Gastrocnemius medialis (tissue), 4 donors: ENCODE data around the gene CDKL4. TPM values are rescaled to one million over a fixed set of nuclear protein-coding genes. Genes with fewer than 3 reads are reported as not detected.
"Not testable (repeated sequence)": the region's sequence is repeated elsewhere in the genome, so short reads cannot be mapped to it uniquely, and the experiment has no call there.

ENCODE experiments used
- ATAC-seq, 2 donors: fragments of 150-250 bp; one replicate each; pipeline ENCODE4 v1.9.1; 2016
- DNase-seq, 2 donors: peaks; one replicate each; pipeline ENCODE4 v3.0.0-alpha.2; 2019
- H3K27ac ChIP-seq, 4 donors: fragments of 200-600 bp; sonication (generic); 1 replicate in 1 of 4; 2 replicates in 3 of 4; pipeline ENCODE4 v1.5.1; 2016 to 2018; ENCODE audit warnings: mild to moderate bottlenecking in 2 of 4, moderate library complexity in 1 of 4
- H3K27me3 ChIP-seq, 3 donors: fragments of 200-600 bp; sonication (generic) in 2 of 3; 1 replicate in 1 of 3; 2 replicates in 2 of 3; pipeline versions ENCODE4 v1.5.1 to v1.6.0; 2016 to 2019; ENCODE audit warnings: mild to moderate bottlenecking in 1 of 3, moderate library complexity in 1 of 3
- H3K36me3 ChIP-seq, 2 donors: fragments of 200-600 bp; sonication (generic) in 1 of 2; one replicate each; pipeline ENCODE4 v1.5.1; 2017 to 2018
- H3K4me1 ChIP-seq, 2 donors: fragments of 200-600 bp; sonication (generic) in 1 of 2; one replicate each; pipeline ENCODE4 v1.5.1; 2016 to 2017; ENCODE audit warnings: mild to moderate bottlenecking in 2 of 2
- H3K4me3 ChIP-seq, 4 donors: fragments of 200-600 bp; sonication (generic) in 3 of 4; 1 replicate in 1 of 4; 2 replicates in 3 of 4; pipeline ENCODE4 v1.5.1; 2016 to 2019; ENCODE audit warnings: mild to moderate bottlenecking in 2 of 4
- H3K9me3 ChIP-seq, 3 donors: fragments of 200-600 bp; sonication (generic) in 2 of 3; 1 replicate in 1 of 3; 2 replicates in 2 of 3; pipeline ENCODE4 v1.5.1; 2016 to 2019
- POLR2A ChIP-seq, 2 donors: fragments of 450-650 bp; IDR thresholded peaks; one replicate each; pipeline ENCODE4 v1.6.1; 2017; ENCODE audit warnings: antibody characterized with exemption in 2 of 2, mild to moderate bottlenecking in 2 of 2, moderate library complexity in 2 of 2
- in situ Hi-C, 4 donors: fragments of 200-750 bp; cut with MboI; loops; one replicate each; pipeline versions ENCODE4 v1.15.0 to v1.8.0; 2017; ENCODE audit warnings: low sequenced_read_pairs in 4 of 4
- intact Hi-C: fragments of 100-400 bp; cut with DNase I; formaldehyde crosslinking; loops from one replicate; pipeline ENCODE4 v1.15.1; 2023; ENCODE audit warnings: low total_unique reads
- total RNA-seq, 4 donors: library from RNA; depleted of rRNA; stranded (reverse); fragments of >200 nt; gene quantifications; one replicate each; pipeline versions ENCODE4 v1.1.0 to v1.2.3, GENCODE V29; 2016
- TF ChIP-seq, protein P1 (sequence below), 5 experiments: fragments of 450-650 bp in 3 of 5; fragments of 200-600 bp in 2 of 5; sonication (generic) in 2 of 5; IDR thresholded peaks in 4 of 5; conservative IDR thresholded peaks in 1 of 5; 1 replicate in 4 of 5; 2 replicates in 1 of 5; pipeline ENCODE4 v1.5.1; 2016 to 2019; ENCODE audit warnings: antibody characterized with exemption in 5 of 5, mild to moderate bottlenecking in 3 of 5, moderate library complexity in 3 of 5

Gene CDKL4
- total RNA-seq, 4 donors from 2014 or later: 0.36 to 1.1 TPM; not detected in 2

- DNase-seq (no peak), ATAC-seq (no peak)
- TF ChIP-seq POLR2A (IDR thresholded peaks at IDR 0.05): no peak
- TF ChIP-seq, protein P1, sequence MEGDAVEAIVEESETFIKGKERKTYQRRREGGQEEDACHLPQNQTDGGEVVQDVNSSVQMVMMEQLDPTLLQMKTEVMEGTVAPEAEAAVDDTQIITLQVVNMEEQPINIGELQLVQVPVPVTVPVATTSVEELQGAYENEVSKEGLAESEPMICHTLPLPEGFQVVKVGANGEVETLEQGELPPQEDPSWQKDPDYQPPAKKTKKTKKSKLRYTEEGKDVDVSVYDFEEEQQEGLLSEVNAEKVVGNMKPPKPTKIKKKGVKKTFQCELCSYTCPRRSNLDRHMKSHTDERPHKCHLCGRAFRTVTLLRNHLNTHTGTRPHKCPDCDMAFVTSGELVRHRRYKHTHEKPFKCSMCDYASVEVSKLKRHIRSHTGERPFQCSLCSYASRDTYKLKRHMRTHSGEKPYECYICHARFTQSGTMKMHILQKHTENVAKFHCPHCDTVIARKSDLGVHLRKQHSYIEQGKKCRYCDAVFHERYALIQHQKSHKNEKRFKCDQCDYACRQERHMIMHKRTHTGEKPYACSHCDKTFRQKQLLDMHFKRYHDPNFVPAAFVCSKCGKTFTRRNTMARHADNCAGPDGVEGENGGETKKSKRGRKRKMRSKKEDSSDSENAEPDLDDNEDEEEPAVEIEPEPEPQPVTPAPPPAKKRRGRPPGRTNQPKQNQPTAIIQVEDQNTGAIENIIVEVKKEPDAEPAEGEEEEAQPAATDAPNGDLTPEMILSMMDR (IDR thresholded peaks at IDR 0.05 in 4 of 5, conservative IDR thresholded peaks at IDR 0.05 in 1 of 5): no peak
- H3K27me3 ChIP-seq: no peaks in the 10 kb centered on the region
- no peaks in the 10 kb centered on the region for H3K4me1 ChIP-seq
- no peaks in the 10 kb centered on the region for H3K36me3 ChIP-seq
- no peaks in the 10 kb centered on the region for H3K9me3 ChIP-seq
- no peak overlapping the region for H3K4me3 ChIP-seq
- in situ Hi-C loops (no loop called here), intact Hi-C loops (no loop called here)
- H3K27ac ChIP-seq: no peak overlapping the region
Measured at GRCh38 chr2:39202639-39203369, 41.0 kb downstream of the CDKL4 start.

GRCh38 chr2:39197003-39197402, 46.8 kb downstream of the CDKL4 start:
- H3K9me3 ChIP-seq, H3K4me1 ChIP-seq, ATAC-seq, in situ Hi-C loops, H3K36me3 ChIP-seq, intact Hi-C loops, H3K4me3 ChIP-seq, H3K27me3 ChIP-seq, H3K27ac ChIP-seq, DNase-seq: not testable (repeated sequence)

GRCh38 chr2:39194686-39195085, 49.1 kb downstream of the CDKL4 start:
- TF ChIP-seq, protein P1 (IDR thresholded peaks at IDR 0.05 in 4 of 5, conservative IDR thresholded peaks at IDR 0.05 in 1 of 5): no peak
- TF ChIP-seq POLR2A (IDR thresholded peaks at IDR 0.05): no peak
- Histone ChIP-seq H3K27ac (no peak overlapping the region), H3K9me3 (no peaks in the 10 kb centered on the region), H3K36me3 (no peaks in the 10 kb centered on the region), H3K4me3 (no peak overlapping the region), H3K4me1 (no peaks in the 10 kb centered on the region), H3K27me3 (no peaks in the 10 kb centered on the region)
- intact Hi-C loops (no loop called here), in situ Hi-C loops (no loop called here)
- DNase-seq (no peak), ATAC-seq (no peak)

- Histone ChIP-seq H3K4me3 (no peak overlapping the region), H3K36me3 (no peaks in the 10 kb centered on the region), H3K27me3 (no peaks in the 10 kb centered on the region), H3K27ac (no peak overlapping the region), H3K9me3 (no peaks in the 10 kb centered on the region), H3K4me1 (no peaks in the 10 kb centered on the region)
- ATAC-seq (no peak), DNase-seq (no peak)
- intact Hi-C loops: no loop called here
- TF ChIP-seq POLR2A (IDR thresholded peaks at IDR 0.05): no peak
- in situ Hi-C loops: no loop called here
Measured at GRCh38 chr2:39188960-39189494, 54.7 kb downstream of the CDKL4 start.

GRCh38 chr2:39183673-39184072, 60.1 kb downstream of the CDKL4 start:
- no peak overlapping the region for H3K4me3 ChIP-seq
- TF ChIP-seq, protein P1 (IDR thresholded peaks at IDR 0.05 in 4 of 5, conservative IDR thresholded peaks at IDR 0.05 in 1 of 5): no peak
- no peak for TF ChIP-seq POLR2A (IDR thresholded peaks at IDR 0.05)
- no peak for ATAC-seq
- no peaks in the 10 kb centered on the region for H3K27me3 ChIP-seq
- H3K36me3 ChIP-seq: no peaks in the 10 kb centered on the region
- in situ Hi-C loops (no loop called here), intact Hi-C loops (no loop called here)
- H3K27ac ChIP-seq: no peak overlapping the region
- no peaks in the 10 kb centered on the region for H3K9me3 ChIP-seq
- no peaks in the 10 kb centered on the region for H3K4me1 ChIP-seq
- no peak for DNase-seq
